Thoracic aorta (tissue), 2 donors: Measurements from ENCODE around the gene PRSS12. TPM values are rescaled to one million over a fixed set of nuclear protein-coding genes. Genes with fewer than 3 reads are reported as not detected.
A peak's percentile ranks its signal among the peaks of the same experiment; 100 is the strongest.

Experiments
- ATAC-seq: fragments of 150-250 bp; one replicate; pipeline ENCODE4 v1.8.0; 2017; ENCODE audit warnings: low read depth; ENCODE audit not compliant: insufficient number of reproducible peaks, low FRiP score
- DNase-seq: peaks from one replicate; pipeline ENCODE4 v3.0.0-alpha.2; 2020; ENCODE audit warnings: low spot score
- H3K27ac ChIP-seq, 2 donors: fragments of 200-600 bp; sonication (generic); 1 replicate in 1 of 2; 2 replicates in 1 of 2; pipeline ENCODE4 v1.5.1; 2016; ENCODE audit warnings: mild to moderate bottlenecking in 2 of 2, moderate library complexity in 2 of 2
- H3K27me3 ChIP-seq: fragments of 200-600 bp; sonication (generic); replicated peaks from 2 replicates; pipeline ENCODE4 v1.6.0; 2016; ENCODE audit warnings: mild to moderate bottlenecking; ENCODE audit not compliant: insufficient read depth
- H3K36me3 ChIP-seq: fragments of 200-600 bp; sonication (generic); one replicate; pipeline ENCODE4 v1.5.1; 2016
- H3K4me1 ChIP-seq, 2 donors: fragments of 200-600 bp; sonication (generic); 1 replicate in 1 of 2; 2 replicates in 1 of 2; pipeline versions ENCODE4 v1.5.1 to v1.6.0; 2016; ENCODE audit warnings: low read depth in 2 of 2, mild to moderate bottlenecking in 1 of 2; ENCODE audit not compliant: control insufficient read depth in 1 of 2
- H3K4me3 ChIP-seq: fragments of 200-600 bp; sonication (generic); 2 replicates; pipeline ENCODE4 v1.5.1; 2016; ENCODE audit warnings: mild to moderate bottlenecking
- H3K9me3 ChIP-seq: fragments of 200-600 bp; sonication (generic); 2 replicates; pipeline ENCODE4 v1.5.1; 2016
- total RNA-seq, 2 donors: library from RNA; depleted of rRNA; stranded (reverse); fragments of >200 nt; gene quantifications; one replicate each; pipeline versions ENCODE4 v1.1.0 to v1.2.3, GENCODE V29; 2016
- TF ChIP-seq, protein P1 (sequence below): fragments of 200-600 bp; sonication (generic); IDR thresholded peaks from one replicate; pipeline ENCODE4 v1.5.1; 2019; ENCODE audit warnings: antibody characterized with exemption

The PRSS12 gene
- total RNA-seq, 2 donors from 2014 or later, result 0.14 to 0.27 TPM

DNA sequence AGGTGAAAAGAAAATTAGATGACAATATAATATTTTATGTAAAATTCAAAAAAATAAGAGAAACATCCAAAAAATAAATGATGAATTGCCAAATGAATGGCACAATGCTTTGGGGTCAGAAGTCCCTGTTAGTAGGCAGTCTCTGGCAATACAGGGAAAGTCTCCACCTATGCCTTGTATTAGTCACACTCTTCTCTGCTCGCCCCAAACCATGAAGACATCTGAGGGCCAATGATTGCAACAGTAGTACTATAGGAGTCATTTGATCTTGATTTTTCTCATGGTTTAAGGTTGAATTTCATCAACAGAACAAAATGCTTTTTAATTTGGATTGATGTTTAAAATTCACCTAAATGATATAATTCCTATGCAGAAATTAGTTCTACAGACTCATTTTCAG is 3.9 kb upstream of the PRSS12 start:
- Histone ChIP-seq H3K9me3 (no peaks in the 10 kb centered on the region), H3K36me3 (no peaks in the 10 kb centered on the region), H3K4me3 (no peak overlapping the region), H3K4me1 (peaks cover 4 to 19% of the 10 kb centered on the region in 2 donors), H3K27ac (no peak overlapping the region), H3K27me3 (peaks cover 15% of the 10 kb centered on the region)
- ATAC-seq (no peak), DNase-seq (no peak)
- TF ChIP-seq, protein P1, sequence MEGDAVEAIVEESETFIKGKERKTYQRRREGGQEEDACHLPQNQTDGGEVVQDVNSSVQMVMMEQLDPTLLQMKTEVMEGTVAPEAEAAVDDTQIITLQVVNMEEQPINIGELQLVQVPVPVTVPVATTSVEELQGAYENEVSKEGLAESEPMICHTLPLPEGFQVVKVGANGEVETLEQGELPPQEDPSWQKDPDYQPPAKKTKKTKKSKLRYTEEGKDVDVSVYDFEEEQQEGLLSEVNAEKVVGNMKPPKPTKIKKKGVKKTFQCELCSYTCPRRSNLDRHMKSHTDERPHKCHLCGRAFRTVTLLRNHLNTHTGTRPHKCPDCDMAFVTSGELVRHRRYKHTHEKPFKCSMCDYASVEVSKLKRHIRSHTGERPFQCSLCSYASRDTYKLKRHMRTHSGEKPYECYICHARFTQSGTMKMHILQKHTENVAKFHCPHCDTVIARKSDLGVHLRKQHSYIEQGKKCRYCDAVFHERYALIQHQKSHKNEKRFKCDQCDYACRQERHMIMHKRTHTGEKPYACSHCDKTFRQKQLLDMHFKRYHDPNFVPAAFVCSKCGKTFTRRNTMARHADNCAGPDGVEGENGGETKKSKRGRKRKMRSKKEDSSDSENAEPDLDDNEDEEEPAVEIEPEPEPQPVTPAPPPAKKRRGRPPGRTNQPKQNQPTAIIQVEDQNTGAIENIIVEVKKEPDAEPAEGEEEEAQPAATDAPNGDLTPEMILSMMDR, result no peak

DNA sequence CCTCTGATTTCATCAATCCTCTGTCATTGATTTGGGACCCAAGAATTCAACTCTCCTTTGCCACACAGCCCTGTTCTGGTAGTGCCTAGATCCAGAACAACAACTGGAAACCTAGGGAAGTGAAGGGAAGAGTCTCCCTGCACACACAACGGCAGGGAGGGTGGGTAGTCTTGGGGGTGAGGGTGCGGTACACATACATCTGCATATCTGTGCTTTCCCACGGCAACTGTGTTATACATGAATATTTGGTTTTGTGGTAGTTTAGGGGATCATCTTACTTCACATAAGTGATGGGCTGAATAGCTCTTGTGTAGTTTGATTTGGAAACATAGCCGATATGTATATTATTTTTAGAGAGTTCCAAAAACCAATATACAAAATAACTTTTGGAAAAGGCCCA is 3.3 kb upstream of the PRSS12 start:
- H3K9me3 ChIP-seq, result no peaks in the 10 kb centered on the region
- ATAC-seq (no peak), DNase-seq (no peak)
- H3K4me3 ChIP-seq, result no peak overlapping the region
- peaks cover 4 to 19% of the 10 kb centered on the region in 2 donors for H3K4me1 ChIP-seq
- no peaks in the 10 kb centered on the region for H3K36me3 ChIP-seq
- TF ChIP-seq, protein P1, result no peak
- no peak overlapping the region for H3K27ac ChIP-seq
- peaks cover 15% of the 10 kb centered on the region for H3K27me3 ChIP-seq

DNA sequence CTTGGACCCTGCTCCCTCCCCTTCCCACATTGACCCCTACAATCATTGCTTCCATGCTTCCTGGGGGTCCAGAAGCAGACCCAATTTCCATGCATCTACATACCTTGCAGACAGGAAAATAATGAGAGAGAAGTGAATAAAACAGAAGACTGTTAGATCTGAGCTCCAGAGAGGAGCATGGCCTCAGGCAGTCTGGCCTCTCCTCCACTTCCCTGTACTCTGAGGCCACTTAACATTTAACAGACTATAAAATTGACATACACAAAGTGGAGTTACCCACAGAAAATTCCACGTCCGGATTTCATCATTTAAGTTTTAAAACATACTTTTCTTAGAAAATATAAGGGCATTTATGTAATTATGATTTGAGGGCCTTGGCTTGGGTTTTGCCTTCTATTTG is 2.1 kb upstream of the PRSS12 start:
- H3K27me3 ChIP-seq, result peaks cover 15% of the 10 kb centered on the region
- no peak for DNase-seq
- peaks cover 4 to 19% of the 10 kb centered on the region in 2 donors for H3K4me1 ChIP-seq

DNA sequence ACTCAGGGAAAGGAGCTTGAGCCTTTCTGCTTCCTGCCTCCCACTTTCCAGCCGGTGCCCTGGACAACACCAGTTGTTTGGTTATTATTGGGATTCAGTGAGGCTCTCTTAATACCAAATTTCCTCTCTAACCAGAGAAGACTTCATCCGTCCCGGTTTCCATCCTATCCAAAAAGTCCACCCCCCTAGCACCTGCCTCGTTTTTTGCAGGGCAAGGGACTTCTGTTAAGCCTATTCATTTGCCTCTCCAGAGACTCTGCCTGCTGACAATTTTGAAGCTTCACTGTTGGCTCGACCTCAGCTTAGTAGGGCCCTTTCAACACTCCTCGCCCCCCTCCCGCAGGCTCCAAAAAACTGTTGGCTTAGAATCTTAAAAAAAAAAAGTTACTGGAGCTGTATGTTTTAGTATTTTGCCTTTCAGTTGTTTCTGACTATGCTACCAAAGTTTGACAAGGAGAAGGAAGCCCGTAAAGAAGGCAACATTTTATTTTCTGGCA is 779 bp upstream of the PRSS12 start:
- TF ChIP-seq, protein P1, result no peak
- H3K4me1 ChIP-seq, result peaks cover 4 to 19% of the 10 kb centered on the region in 2 donors

More for the DNA sequence above, 2.1 kb upstream of the PRSS12 start:
- Histone ChIP-seq H3K36me3 (no peaks in the 10 kb centered on the region), H3K4me3 (no peak overlapping the region), H3K9me3 (no peaks in the 10 kb centered on the region), H3K27ac (no peak overlapping the region)
- no peak for ATAC-seq
- TF ChIP-seq, protein P1, result no peak

DNA sequence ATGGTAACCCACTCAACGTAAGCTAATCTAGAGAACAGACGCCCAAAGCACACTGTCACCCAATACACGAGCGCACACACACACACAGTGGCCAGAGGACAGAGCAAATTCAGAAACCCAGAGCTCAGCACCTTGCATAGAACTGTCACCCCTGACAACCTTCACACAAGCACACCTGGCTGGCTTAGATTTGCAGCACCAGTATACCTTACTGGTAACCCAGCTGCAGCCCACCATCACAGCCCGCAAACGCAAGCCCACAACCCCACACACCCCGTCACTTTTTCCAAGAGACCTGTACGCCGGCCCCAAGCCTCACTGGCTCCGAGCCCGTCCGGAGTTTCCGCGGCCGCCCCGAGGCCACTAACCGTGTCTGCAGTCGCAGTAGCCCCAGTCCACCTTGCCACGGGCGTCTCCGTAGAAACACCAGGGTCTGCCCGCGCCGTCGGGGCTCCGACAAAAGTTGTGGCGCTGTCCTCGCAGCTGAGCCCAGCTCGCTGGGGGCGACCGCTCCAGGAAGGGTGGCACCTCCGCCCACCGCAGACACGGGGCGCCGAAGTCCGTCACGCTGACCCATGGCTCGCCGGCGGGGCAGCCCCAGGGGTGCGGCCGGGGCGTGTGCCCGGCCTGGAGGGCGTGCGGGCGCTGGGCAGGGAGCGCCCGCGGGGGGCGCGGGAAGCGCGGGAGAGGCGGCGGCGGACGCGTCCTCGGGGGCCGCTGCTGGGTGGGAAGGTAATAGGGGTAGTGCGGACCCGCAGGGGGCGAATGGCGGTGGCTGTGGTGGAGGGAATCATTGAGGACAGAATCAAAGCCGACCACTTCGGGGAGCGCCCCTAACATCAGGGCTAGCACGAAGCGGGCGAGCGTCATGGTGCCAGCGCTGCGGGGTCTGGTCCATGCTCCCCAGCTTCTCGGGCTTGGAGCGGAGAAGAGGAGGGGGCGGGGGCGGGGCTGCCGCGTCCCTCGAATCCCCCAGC is 664 bp downstream of the PRSS12 start:
- peak overlapping the region; percentile 55 for H3K4me3 ChIP-seq
- H3K27ac ChIP-seq, result no peak overlapping the region
- no peak for ATAC-seq
- TF ChIP-seq, protein P1, result no peak
- no peaks in the 10 kb centered on the region for H3K9me3 ChIP-seq
- no peak for DNase-seq
- no peaks in the 10 kb centered on the region for H3K36me3 ChIP-seq
- H3K27me3 ChIP-seq, result peaks cover 15% of the 10 kb centered on the region
- peaks cover 4 to 19% of the 10 kb centered on the region in 2 donors for H3K4me1 ChIP-seq

More for the DNA sequence above, 779 bp upstream of the PRSS12 start:
- ATAC-seq (no peak), DNase-seq (no peak)
- Histone ChIP-seq H3K9me3 (no peaks in the 10 kb centered on the region), H3K36me3 (no peaks in the 10 kb centered on the region), H3K27ac (no peak overlapping the region), H3K27me3 (peaks cover 15% of the 10 kb centered on the region), H3K4me3 (peak overlapping the region; percentile 55)
